Endothelial cell of umbilical vein (primary cell): ENCODE measurements around the gene NOBOX. TPM values are rescaled to one million over a fixed set of nuclear protein-coding genes. Genes with fewer than 3 reads are reported as not detected.

Source experiments
- BruUV-seq: library from RNA; stranded (reverse); fragments of 400-500 nt; replicated peaks from 2 replicates; lab custom pipeline; 2021; lab: Mats Ljungman, UMichigan
- CTCF ChIA-PET: fragments of 300-600, 350-600 bp; sonication (Branson Sonifier 250); formaldehyde crosslinking; loops from one replicate; lab custom pipeline; 2021; ENCODE audit warnings: antibody characterized with exemption, inconsistent platforms; lab: Charles Lee
- POLR2A ChIA-PET: fragments of 300-600, 350-600 bp; sonication (Branson Sonifier 250); formaldehyde crosslinking; loops from one replicate; lab custom pipeline; 2021; ENCODE audit warnings: antibody characterized with exemption, inconsistent platforms; lab: Charles Lee
- DNase-seq: peaks from one replicate; pipeline ENCODE4 v3.0.0-alpha.2; 2011; ENCODE audit warnings: low read depth, low spot score
- FAIRE-seq: peaks from 2 replicates; lab custom pipeline; 2011; peaks lifted over from hg19 to GRCh38; lab: Jason Lieb, UNC
- H2AFZ ChIP-seq: 2 replicates; pipeline ENCODE4 v1.6.0; 2012; ENCODE audit warnings: low read depth, low read length, control low read depth, inconsistent platforms
- H3K27ac ChIP-seq: 2 replicates; pipeline ENCODE4 v1.5.1; 2011; ENCODE audit warnings: low read depth, mild to moderate bottlenecking, control low read depth, low read length, moderate library complexity; ENCODE audit not compliant: insufficient read depth
- H3K27me3 ChIP-seq, 2 experiments: 2 replicates each; pipeline versions ENCODE4 v1.6.0 to v1.6.1; 2011; ENCODE audit warnings: low read length in 2 of 2, mixed read lengths in 1 of 2; ENCODE audit not compliant: control insufficient read depth in 2 of 2, insufficient read depth in 2 of 2
- H3K36me3 ChIP-seq, 2 experiments: 2 replicates in 1 of 2; 3 replicates in 1 of 2; pipeline ENCODE4 v1.5.1; 2011; ENCODE audit warnings: low read length in 2 of 2, mild to moderate bottlenecking in 1 of 2, moderate library complexity in 1 of 2; ENCODE audit not compliant: control insufficient read depth in 2 of 2, insufficient read depth in 2 of 2; ENCODE audit errors: extremely low read depth in 1 of 2
- H3K4me1 ChIP-seq: 3 replicates; pipeline ENCODE4 v1.5.1; 2011; ENCODE audit warnings: mild to moderate bottlenecking, low read length; ENCODE audit not compliant: control insufficient read depth, insufficient read depth; ENCODE audit errors: extremely low read depth
- H3K4me2 ChIP-seq: 2 replicates; pipeline ENCODE4 v1.6.1; 2011; ENCODE audit warnings: low read length, control low read depth, mixed read lengths; ENCODE audit not compliant: insufficient read depth
- H3K4me3 ChIP-seq, 3 experiments: fragments of 200-600 bp in 1 of 3; sonication (generic), shearing (Covaris generic) in 1 of 3; replicated peaks in 1 of 3; 2 replicates each; pipeline ENCODE4 v1.5.1; 2011 to 2016; ENCODE audit warnings: control low read depth in 3 of 3, low read length in 3 of 3, mild to moderate bottlenecking in 2 of 3, inconsistent platforms in 1 of 3, low read depth in 1 of 3, moderate library complexity in 1 of 3; ENCODE audit not compliant: insufficient read depth in 1 of 3
- H3K79me2 ChIP-seq: 2 replicates; pipeline ENCODE4 v1.6.0; 2012; ENCODE audit warnings: low read length, inconsistent platforms; ENCODE audit not compliant: control insufficient read depth, insufficient read depth
- H3K9ac ChIP-seq: replicated peaks from 2 replicates; pipeline ENCODE3; 2011; ENCODE audit warnings: low read length, control low read depth; ENCODE audit not compliant: insufficient read depth; ENCODE audit errors: extremely low read depth
- H3K9me1 ChIP-seq: replicated peaks from 3 replicates; pipeline ENCODE4 v1.6.0; 2011; ENCODE audit warnings: mild to moderate bottlenecking, low read length; ENCODE audit not compliant: control insufficient read depth, insufficient read depth; ENCODE audit errors: extremely low read depth
- H3K9me3 ChIP-seq: replicated peaks from 2 replicates; pipeline ENCODE4 v1.5.1; 2012; ENCODE audit warnings: low read length, inconsistent platforms; ENCODE audit not compliant: control insufficient read depth, insufficient read depth
- H4K20me1 ChIP-seq: replicated peaks from 2 replicates; pipeline ENCODE3; 2011; ENCODE audit warnings: mild to moderate bottlenecking, low read length; ENCODE audit not compliant: control insufficient read depth, insufficient read depth; ENCODE audit errors: extremely low read depth
- EZH2 ChIP-seq: IDR thresholded peaks from 2 replicates; pipeline ENCODE4 v1.6.1; 2012; ENCODE audit warnings: borderline replicate concordance, low read depth, mild to moderate bottlenecking, moderate library complexity, low read length, inconsistent platforms; ENCODE audit not compliant: severe bottlenecking
- FOS ChIP-seq: IDR thresholded peaks from 2 replicates; pipeline ENCODE4 v1.6.1; 2011; ENCODE audit warnings: mild to moderate bottlenecking, low read length, moderate library complexity, borderline replicate concordance; ENCODE audit not compliant: insufficient read depth
- GATA2 ChIP-seq: IDR thresholded peaks from 2 replicates; pipeline ENCODE4 v1.7.0; 2011; ENCODE audit warnings: low read depth, mild to moderate bottlenecking, moderate library complexity, mixed read lengths, low read length; ENCODE audit not compliant: insufficient read length, insufficient read depth
- JUN ChIP-seq: IDR thresholded peaks from 2 replicates; pipeline ENCODE4 v1.6.1; 2011; ENCODE audit warnings: borderline replicate concordance, low read depth; ENCODE audit not compliant: insufficient read length, insufficient read depth
- POLR2A ChIP-seq: IDR thresholded peaks from 2 replicates; pipeline ENCODE4 v1.6.1; 2012; ENCODE audit warnings: low read depth, mild to moderate bottlenecking, control low read depth, low read length
- dilution Hi-C: fragments of 300-500 bp; cut with MboI; formaldehyde crosslinking; loops from one replicate; pipeline ENCODE4 v1.15.0; 2019; ENCODE audit warnings: low sequenced_read_pairs; ENCODE audit not compliant: extremely low pct_ligation_motif_present
- intact Hi-C: fragments of 100-400 bp; cut with micrococcal nuclease; formaldehyde crosslinking; loops from one replicate; pipeline ENCODE4 v1.10.0; 2022
- polyA plus RNA-seq, 4 experiments: library from polyadenylated mRNA; depleted of rRNA in 3 of 4; stranded (reverse) in 3 of 4; unstranded in 1 of 4; fragments of >200 nt; gene quantifications; 2 replicates each; pipeline versions ENCODE4 v1.2.1 to v1.2.3, GENCODE V29; 2011 to 2012; ENCODE audit warnings: missing spikeins in 1 of 4
- total RNA-seq: library from RNA; stranded (reverse); gene quantifications from 2 replicates; pipeline ENCODE4 v1.2.3, GENCODE V29; 2021
- TF ChIP-seq, protein P1 (sequence below), 2 donors: IDR thresholded peaks; 1 replicate in 1 of 2; 2 replicates in 1 of 2; pipeline ENCODE4 v1.5.1; 2011; ENCODE audit warnings: low read length in 2 of 2, mild to moderate bottlenecking in 2 of 2, moderate library complexity in 2 of 2, control low read depth in 1 of 2, inconsistent platforms in 1 of 2, low read depth in 1 of 2; ENCODE audit not compliant: insufficient read depth in 1 of 2; ENCODE audit errors: extremely low read depth in 1 of 2

The NOBOX gene
- total and polyA plus RNA-seq, 2 donors (not counting 3 experiments of a cell fraction or from before 2014, with no cell fraction given): not detected

DNA sequence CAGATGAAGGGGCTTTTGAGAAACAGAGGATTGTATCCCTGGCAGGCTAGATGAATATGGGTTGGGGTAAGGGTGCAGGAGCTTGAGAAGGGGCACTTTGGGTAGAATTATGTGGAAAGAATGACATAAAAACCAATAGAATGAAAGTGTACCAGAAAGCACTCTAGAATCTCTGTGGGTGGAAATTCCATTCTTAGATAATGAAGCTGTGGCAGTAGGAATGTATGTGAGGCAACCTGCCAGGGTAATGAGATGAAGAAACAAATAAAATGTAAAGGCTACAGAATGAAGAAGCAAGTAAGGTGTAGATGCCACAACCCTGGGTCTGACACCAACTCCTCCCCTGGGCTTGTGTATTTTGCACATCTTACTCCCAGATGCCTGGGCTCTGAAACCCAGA is 16.8 kb downstream of the NOBOX start:
- intact Hi-C loops: no loop called here
- ChIA-PET POLR2A (no interaction called here), CTCF (interaction anchor here (1.1 kb wide), 1 partner anchor 18 kb away, joined by 3 read pairs; no protein-coding TSS in a partner anchor)
- Histone ChIP-seq H3K9me3 (no peaks in the 10 kb centered on the region), H2AFZ (no peak overlapping the region), H3K27ac (no peak overlapping the region), H4K20me1 (no peaks in the 10 kb centered on the region), H3K4me2 (no peak overlapping the region), H3K9ac (no peak overlapping the region), H3K4me1 (no peaks in the 10 kb centered on the region), H3K27me3 (no peaks in the 10 kb centered on the region), H3K9me1 (no peaks in the 10 kb centered on the region), H3K36me3 (no peaks in the 10 kb centered on the region), H3K4me3 (no peak overlapping the region), H3K79me2 (no peaks in the 10 kb centered on the region)
- dilution Hi-C loops: no loop called here
- BruUV-seq: no TSS peak
- TF ChIP-seq FOS (no peak), GATA2 (no peak), JUN (no peak), POLR2A (no peak), EZH2 (no peak)
- TF ChIP-seq, protein P1, sequence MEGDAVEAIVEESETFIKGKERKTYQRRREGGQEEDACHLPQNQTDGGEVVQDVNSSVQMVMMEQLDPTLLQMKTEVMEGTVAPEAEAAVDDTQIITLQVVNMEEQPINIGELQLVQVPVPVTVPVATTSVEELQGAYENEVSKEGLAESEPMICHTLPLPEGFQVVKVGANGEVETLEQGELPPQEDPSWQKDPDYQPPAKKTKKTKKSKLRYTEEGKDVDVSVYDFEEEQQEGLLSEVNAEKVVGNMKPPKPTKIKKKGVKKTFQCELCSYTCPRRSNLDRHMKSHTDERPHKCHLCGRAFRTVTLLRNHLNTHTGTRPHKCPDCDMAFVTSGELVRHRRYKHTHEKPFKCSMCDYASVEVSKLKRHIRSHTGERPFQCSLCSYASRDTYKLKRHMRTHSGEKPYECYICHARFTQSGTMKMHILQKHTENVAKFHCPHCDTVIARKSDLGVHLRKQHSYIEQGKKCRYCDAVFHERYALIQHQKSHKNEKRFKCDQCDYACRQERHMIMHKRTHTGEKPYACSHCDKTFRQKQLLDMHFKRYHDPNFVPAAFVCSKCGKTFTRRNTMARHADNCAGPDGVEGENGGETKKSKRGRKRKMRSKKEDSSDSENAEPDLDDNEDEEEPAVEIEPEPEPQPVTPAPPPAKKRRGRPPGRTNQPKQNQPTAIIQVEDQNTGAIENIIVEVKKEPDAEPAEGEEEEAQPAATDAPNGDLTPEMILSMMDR (IDR thresholded peaks at IDR 0.05; ENCODE audit: extremely low read depth in 1 of 2, insufficient read depth in 1 of 2, low read depth in 1 of 2, low read length in 2 of 2): no peak
- FAIRE-seq: no peak
- DNase-seq: no peak
